Activated naive CD8-positive, alpha-beta T cell (primary cell): ENCODE results near the gene RDX.
"Not testable (repeated sequence)": the region's sequence is repeated elsewhere in the genome, so short reads cannot be mapped to it uniquely, and the experiment has no call there.

Source experiments
- H3K27ac Mint-ChIP-seq: one replicate; pipeline ENCODE4 v1.8.0; 2021; ENCODE audit warnings: mixed read lengths
- H3K27me3 Mint-ChIP-seq: one replicate; pipeline ENCODE4 v1.8.0; 2021; ENCODE audit warnings: mixed read lengths
- H3K36me3 Mint-ChIP-seq: one replicate; pipeline ENCODE4 v1.8.0; 2021; ENCODE audit warnings: mixed read lengths
- H3K4me1 Mint-ChIP-seq: one replicate; pipeline ENCODE4 v1.8.0; 2021; ENCODE audit warnings: low read depth, mixed read lengths
- H3K4me3 Mint-ChIP-seq: one replicate; pipeline ENCODE4 v1.8.0; 2021; ENCODE audit warnings: mild to moderate bottlenecking, mixed read lengths
- H3K9me3 Mint-ChIP-seq: one replicate; pipeline ENCODE4 v1.8.0; 2021; ENCODE audit warnings: low read depth, mixed read lengths

The RDX gene

DNA sequence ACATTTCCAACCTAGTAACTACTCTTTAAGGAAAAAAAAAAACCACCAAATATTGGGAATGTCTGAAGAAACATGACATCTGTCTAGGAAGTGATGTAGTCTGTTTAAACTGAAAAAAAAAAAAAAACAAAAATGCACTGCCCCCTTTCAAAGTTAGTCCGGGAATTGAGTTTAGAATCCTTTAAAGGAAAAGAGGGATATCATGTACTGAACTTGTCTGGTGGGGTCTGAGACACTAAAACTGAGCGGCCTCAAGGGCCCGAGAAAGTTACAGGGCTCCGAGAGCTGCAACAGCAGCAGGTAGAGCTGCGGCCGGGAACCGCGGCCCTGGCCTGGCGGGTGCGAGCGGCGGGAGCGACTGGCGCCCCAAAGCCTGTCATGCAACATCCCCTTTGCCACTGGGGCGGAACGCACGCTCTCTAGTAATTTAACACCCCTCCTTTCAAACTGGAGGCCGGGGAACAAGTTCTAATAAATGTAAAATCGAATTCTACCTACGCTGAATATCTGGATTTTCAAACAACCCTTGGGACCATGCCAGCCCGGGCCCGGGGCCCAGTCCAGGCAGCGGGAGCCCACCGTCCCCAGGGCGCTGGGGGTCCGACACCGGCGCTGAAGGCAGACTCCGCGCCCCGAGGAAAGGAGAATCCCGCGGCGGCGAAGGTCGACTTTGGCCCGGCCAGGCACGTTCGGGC is 736 bp downstream of the RDX start:
- peaks cover 3% of the 10 kb centered on the region for H3K9me3 Mint-ChIP-seq
- H3K27me3 Mint-ChIP-seq, result no peaks in the 10 kb centered on the region
- H3K4me1 Mint-ChIP-seq, result peaks cover 36% of the 10 kb centered on the region
- H3K4me3 Mint-ChIP-seq, result peak overlapping the region; percentile 94
- peak overlapping the region; percentile 75 for H3K27ac Mint-ChIP-seq
- no peaks in the 10 kb centered on the region for H3K36me3 Mint-ChIP-seq

GRCh38 chr11:110295086-110295485 is 1.3 kb downstream of the RDX start:
- no peaks in the 10 kb centered on the region for H3K36me3 Mint-ChIP-seq
- peaks cover 36% of the 10 kb centered on the region for H3K4me1 Mint-ChIP-seq
- peaks cover 3% of the 10 kb centered on the region for H3K9me3 Mint-ChIP-seq
- peak overlapping the region; percentile 94 for H3K4me3 Mint-ChIP-seq
- H3K27ac Mint-ChIP-seq, result no peak overlapping the region
- no peaks in the 10 kb centered on the region for H3K27me3 Mint-ChIP-seq

DNA sequence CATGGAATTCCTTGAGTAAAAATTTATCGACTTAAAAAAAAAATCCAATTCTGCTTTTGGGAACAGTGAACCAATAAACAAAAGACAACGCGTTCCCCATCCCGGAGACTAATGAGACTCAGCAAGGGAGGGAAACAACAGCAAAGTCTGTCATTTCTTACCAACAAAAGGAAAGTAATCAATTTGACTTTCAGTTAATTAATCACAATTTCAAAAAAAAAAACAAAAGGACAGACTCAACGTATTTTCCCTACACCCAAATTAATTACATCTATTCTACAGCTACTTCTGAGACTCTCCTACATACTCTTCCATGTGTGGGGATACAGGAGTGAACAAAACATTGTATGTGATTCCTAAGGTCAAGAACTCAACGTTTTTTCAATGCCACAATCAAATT is 1.9 kb downstream of the RDX start:
- Mint-ChIP-seq H3K36me3 (no peaks in the 10 kb centered on the region), H3K27me3 (no peaks in the 10 kb centered on the region), H3K4me3 (peak overlapping the region; percentile 94), H3K9me3 (peaks cover 3% of the 10 kb centered on the region), H3K27ac (no peak overlapping the region), H3K4me1 (peaks cover 36% of the 10 kb centered on the region)

DNA sequence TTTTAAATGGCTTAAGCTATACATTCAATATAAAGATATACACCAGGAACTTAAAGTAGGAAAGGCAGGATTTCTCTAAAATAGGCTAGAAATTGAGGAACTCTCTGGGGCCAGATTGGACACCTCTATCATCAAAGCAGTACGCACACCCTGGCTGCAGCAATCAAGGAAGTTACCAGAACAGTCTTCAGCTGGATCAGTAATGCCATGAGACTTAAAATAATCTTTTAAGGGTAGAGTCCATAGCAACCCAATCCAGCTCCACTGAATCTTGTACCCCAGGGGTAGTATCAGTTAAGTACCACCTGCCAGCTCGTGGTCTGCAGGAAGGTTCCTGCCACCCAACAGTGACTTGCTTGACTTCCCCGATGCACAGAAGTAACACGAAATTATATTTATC is 3.0 kb downstream of the RDX start:
- Mint-ChIP-seq H3K4me1 (peaks cover 35% of the 10 kb centered on the region), H3K27ac (no peak overlapping the region), H3K9me3 (no peaks in the 10 kb centered on the region), H3K27me3 (no peaks in the 10 kb centered on the region), H3K36me3 (no peaks in the 10 kb centered on the region), H3K4me3 (peak overlapping the region; percentile 23)

DNA sequence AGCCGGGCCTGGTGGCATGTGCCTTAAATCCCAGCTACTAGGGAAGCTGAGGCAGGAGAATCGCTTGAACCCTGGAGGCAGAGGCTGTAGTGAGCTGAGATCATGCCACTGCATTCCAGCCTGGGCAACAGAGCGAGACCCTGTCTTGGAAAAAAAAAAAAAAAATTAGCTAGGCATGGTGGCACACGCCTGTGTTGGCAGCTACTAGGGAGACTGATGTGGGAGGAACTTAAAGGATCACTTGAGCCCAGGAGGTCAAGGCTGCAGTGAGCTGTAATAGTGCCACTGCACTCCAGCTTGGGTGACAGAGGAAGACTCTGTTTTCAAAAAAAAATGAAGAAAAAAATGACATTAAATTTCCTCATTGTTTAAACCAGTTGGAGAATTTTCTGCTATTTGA is 4.3 kb downstream of the RDX start:
- not testable (repeated sequence) for H3K36me3 Mint-ChIP-seq, H3K4me3 Mint-ChIP-seq, H3K27me3 Mint-ChIP-seq, H3K9me3 Mint-ChIP-seq, H3K27ac Mint-ChIP-seq
- H3K4me1 Mint-ChIP-seq, result peaks cover 36% of the 10 kb centered on the region

DNA sequence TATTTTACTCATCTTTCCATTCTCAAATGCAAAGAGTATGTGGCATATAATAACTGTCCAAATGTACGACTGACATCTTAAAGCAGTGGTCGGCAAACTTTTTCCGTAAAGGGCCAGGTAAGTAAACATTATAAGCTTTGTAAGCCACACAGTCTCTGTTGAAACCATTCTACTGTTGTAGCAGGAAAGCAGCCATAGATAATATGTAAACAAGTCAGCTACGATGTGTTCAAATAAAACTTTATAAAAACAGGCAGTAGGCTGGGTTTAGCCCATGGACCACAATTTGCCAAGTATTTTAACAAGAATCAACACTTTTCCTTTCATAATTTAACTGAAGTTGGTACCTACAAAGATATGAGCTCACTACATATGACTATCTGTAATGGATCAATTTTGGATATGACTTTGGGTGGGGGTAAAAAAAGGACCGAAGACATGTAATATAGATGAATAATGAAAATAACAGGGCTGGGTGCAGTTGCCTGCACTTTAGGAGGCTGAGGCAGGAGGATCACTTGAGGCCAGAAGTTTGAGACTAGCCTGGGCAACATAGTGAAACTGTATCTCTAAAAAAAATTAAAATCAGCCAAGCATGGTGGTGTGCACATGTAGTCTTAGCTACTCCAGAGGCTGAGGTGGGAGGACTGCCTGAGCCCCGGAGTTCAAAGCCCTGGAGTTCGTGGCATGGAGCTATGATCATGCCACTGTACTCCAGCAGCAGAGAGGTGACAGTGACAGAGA is 5.7 kb downstream of the RDX start:
- Mint-ChIP-seq H3K27me3 (no peaks in the 10 kb centered on the region), H3K27ac (no peak overlapping the region), H3K36me3 (peaks cover 4% of the 10 kb centered on the region), H3K4me1 (peaks cover 38% of the 10 kb centered on the region), H3K9me3 (no peaks in the 10 kb centered on the region), H3K4me3 (no peak overlapping the region)

- Mint-ChIP-seq H3K4me1 (peaks cover 27% of the 10 kb centered on the region), H3K9me3 (no peaks in the 10 kb centered on the region), H3K36me3 (peaks cover 4% of the 10 kb centered on the region), H3K27ac (no peak overlapping the region), H3K4me3 (no peak overlapping the region), H3K27me3 (no peaks in the 10 kb centered on the region)
Measured at GRCh38 chr11:110289472-110289871, 6.9 kb downstream of the RDX start.

DNA sequence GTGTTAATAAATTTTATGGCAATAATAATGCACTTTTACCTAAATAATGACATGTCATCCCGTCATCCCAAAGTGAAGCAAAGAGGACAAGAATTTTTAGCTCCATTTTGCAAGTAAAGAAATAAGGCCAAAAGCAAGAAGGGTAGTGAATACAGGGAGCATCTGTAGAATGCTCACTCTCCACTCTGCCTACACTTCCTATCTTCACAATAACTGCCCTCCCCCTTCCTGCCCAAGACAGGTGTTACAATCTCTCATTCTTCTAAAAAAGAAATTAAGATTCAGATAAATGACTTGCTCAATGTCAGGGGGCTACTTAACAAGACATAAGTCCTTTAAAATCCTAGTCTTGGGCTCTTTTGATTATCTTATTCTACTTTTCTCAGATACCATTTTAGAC is 8.9 kb downstream of the RDX start:
- H3K4me1 Mint-ChIP-seq, result peaks cover 20% of the 10 kb centered on the region
- no peaks in the 10 kb centered on the region for H3K9me3 Mint-ChIP-seq
- no peaks in the 10 kb centered on the region for H3K27me3 Mint-ChIP-seq
- peaks cover 4% of the 10 kb centered on the region for H3K36me3 Mint-ChIP-seq
- H3K27ac Mint-ChIP-seq, result no peak overlapping the region
- H3K4me3 Mint-ChIP-seq, result no peak overlapping the region

- H3K27me3 Mint-ChIP-seq, result no peaks in the 10 kb centered on the region
- no peak overlapping the region for H3K4me3 Mint-ChIP-seq
- H3K4me1 Mint-ChIP-seq, result peaks cover 19% of the 10 kb centered on the region
- H3K36me3 Mint-ChIP-seq, result peaks cover 4% of the 10 kb centered on the region
- H3K27ac Mint-ChIP-seq, result no peak overlapping the region
- H3K9me3 Mint-ChIP-seq, result no peaks in the 10 kb centered on the region
Measured at GRCh38 chr11:110286298-110287040, 9.9 kb downstream of the RDX start.

DNA sequence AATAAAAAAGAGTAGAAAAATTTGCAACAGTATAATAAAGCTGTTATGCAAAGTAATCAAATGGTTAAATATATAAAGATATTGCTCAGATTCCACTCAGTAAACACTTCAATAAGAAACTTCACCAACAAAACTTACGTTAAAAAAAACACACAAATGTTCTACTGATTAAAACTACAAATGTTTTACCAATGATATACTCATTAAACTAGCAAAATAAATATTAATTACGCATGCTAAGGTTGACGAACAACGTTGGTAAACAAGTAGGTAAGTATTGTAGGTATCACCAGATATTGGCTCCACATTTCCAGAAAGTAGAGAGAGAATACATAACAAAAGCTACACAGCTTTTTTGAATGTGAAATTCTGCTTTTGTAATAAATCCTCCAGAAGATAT is 12.6 kb downstream of the RDX start:
- no peak overlapping the region for H3K27ac Mint-ChIP-seq
- no peaks in the 10 kb centered on the region for H3K27me3 Mint-ChIP-seq
- H3K4me1 Mint-ChIP-seq, result peaks cover 15% of the 10 kb centered on the region
- H3K4me3 Mint-ChIP-seq, result no peak overlapping the region
- H3K9me3 Mint-ChIP-seq, result no peaks in the 10 kb centered on the region
- H3K36me3 Mint-ChIP-seq, result peaks cover 9% of the 10 kb centered on the region

GRCh38 chr11:110280595-110280994 is 15.8 kb downstream of the RDX start:
- not testable (repeated sequence) for H3K27ac Mint-ChIP-seq, H3K9me3 Mint-ChIP-seq, H3K4me1 Mint-ChIP-seq, H3K4me3 Mint-ChIP-seq, H3K27me3 Mint-ChIP-seq
- H3K36me3 Mint-ChIP-seq, result peaks cover 11% of the 10 kb centered on the region

- no peaks in the 10 kb centered on the region for H3K9me3 Mint-ChIP-seq
- H3K27ac Mint-ChIP-seq, result no peak overlapping the region
- H3K4me1 Mint-ChIP-seq, result no peaks in the 10 kb centered on the region
- no peak overlapping the region for H3K4me3 Mint-ChIP-seq
- no peaks in the 10 kb centered on the region for H3K27me3 Mint-ChIP-seq
- H3K36me3 Mint-ChIP-seq, result peaks cover 11% of the 10 kb centered on the region
Measured at GRCh38 chr11:110279881-110280280, 16.5 kb downstream of the RDX start.

GRCh38 chr11:110272919-110273318 is 23.5 kb downstream of the RDX start:
- Mint-ChIP-seq H3K27ac (no peak overlapping the region), H3K36me3 (peaks cover 18% of the 10 kb centered on the region), H3K9me3 (no peaks in the 10 kb centered on the region), H3K4me3 (no peak overlapping the region), H3K27me3 (no peaks in the 10 kb centered on the region), H3K4me1 (no peaks in the 10 kb centered on the region)

DNA sequence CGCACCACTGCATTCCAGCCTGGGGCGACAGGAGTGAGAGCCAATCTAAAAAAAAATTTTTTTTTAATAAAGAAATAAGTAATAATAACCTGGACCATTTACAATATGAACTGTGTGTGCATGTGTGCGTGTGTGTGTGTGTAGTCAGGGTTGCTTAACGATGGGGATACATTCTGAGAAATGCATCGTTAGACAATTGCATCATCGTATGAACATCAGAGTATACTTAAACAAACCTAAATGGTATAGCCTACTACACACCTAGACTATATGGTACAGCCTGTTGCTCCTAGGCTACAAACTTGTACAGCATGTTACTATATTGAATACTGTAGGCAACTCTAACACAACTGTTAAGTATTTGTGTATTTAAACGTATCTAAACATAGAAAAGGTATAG is 26.4 kb downstream of the RDX start:
- H3K36me3 Mint-ChIP-seq, result peaks cover 14% of the 10 kb centered on the region
- no peak overlapping the region for H3K27ac Mint-ChIP-seq
- no peaks in the 10 kb centered on the region for H3K27me3 Mint-ChIP-seq
- H3K4me3 Mint-ChIP-seq, result no peak overlapping the region
- no peaks in the 10 kb centered on the region for H3K4me1 Mint-ChIP-seq
- no peaks in the 10 kb centered on the region for H3K9me3 Mint-ChIP-seq

- no peaks in the 10 kb centered on the region for H3K4me1 Mint-ChIP-seq
- no peaks in the 10 kb centered on the region for H3K9me3 Mint-ChIP-seq
- H3K27me3 Mint-ChIP-seq, result no peaks in the 10 kb centered on the region
- H3K4me3 Mint-ChIP-seq, result no peak overlapping the region
- peaks cover 13% of the 10 kb centered on the region for H3K36me3 Mint-ChIP-seq
- H3K27ac Mint-ChIP-seq, result no peak overlapping the region
Measured at GRCh38 chr11:110268441-110268840, 28.0 kb downstream of the RDX start.
